Esophagus muscularis mucosa (tissue), 4 donors: ENCODE measurements around the gene LRRC56. TPM values are rescaled to one million over a fixed set of nuclear protein-coding genes. Genes with fewer than 3 reads are reported as not detected.

Source experiments
- DNase-seq: peaks from one replicate; pipeline ENCODE4 v3.0.0-alpha.2; 2017; ENCODE audit errors: extremely low spot score
- H3K27ac ChIP-seq, 4 donors: fragments of 200-600 bp; sonication (generic); replicated peaks in 1 of 4; 1 replicate in 3 of 4; 2 replicates in 1 of 4; pipeline ENCODE4 v1.5.1; 2016 to 2019; ENCODE audit warnings: mild to moderate bottlenecking in 1 of 4
- H3K27me3 ChIP-seq, 4 donors: fragments of 200-600 bp; sonication (generic); one replicate each; pipeline versions ENCODE4 v1.5.1 to v1.6.0; 2016 to 2019
- H3K36me3 ChIP-seq, 4 donors: fragments of 200-600 bp; sonication (generic); one replicate each; pipeline ENCODE4 v1.5.1; 2016 to 2019
- H3K4me1 ChIP-seq, 4 donors: fragments of 200-600 bp; sonication (generic); one replicate each; pipeline ENCODE4 v1.5.1; 2016 to 2019
- H3K4me3 ChIP-seq, 4 donors: fragments of 200-600 bp; sonication (generic); 1 replicate in 2 of 4; 2 replicates in 2 of 4; pipeline ENCODE4 v1.5.1; 2016 to 2019; ENCODE audit warnings: mild to moderate bottlenecking in 4 of 4, moderate library complexity in 1 of 4
- H3K9me3 ChIP-seq, 4 donors: fragments of 200-600 bp; sonication (generic); 1 replicate in 3 of 4; 2 replicates in 1 of 4; pipeline ENCODE4 v1.5.1; 2016 to 2019
- EP300 ChIP-seq: sonication (generic); formaldehyde crosslinking; IDR thresholded peaks from one replicate; pipeline ENCODE4 v1.6.1; 2017; ENCODE audit warnings: antibody characterized with exemption
- POLR2A ChIP-seq: fragments of 450-650 bp; IDR thresholded peaks from one replicate; pipeline ENCODE4 v1.6.1; 2017; ENCODE audit warnings: antibody characterized with exemption, moderate library complexity, mild to moderate bottlenecking, low read depth
- POLR2AphosphoS5 ChIP-seq, 2 donors: sonication (generic); formaldehyde crosslinking; IDR thresholded peaks; one replicate each; pipeline ENCODE4 v1.6.1; 2017; ENCODE audit warnings: antibody characterized with exemption in 2 of 2
- WGBS: methylation state at CpG from one replicate; pipeline ENCODE4 v1.1.5; 2018; 5-methylcytosine and 5-hydroxymethylcytosine counted together
- intact Hi-C: fragments of 100-400 bp; cut with DNase I; formaldehyde crosslinking; loops from one replicate; pipeline ENCODE4 v1.15.1; 2023
- total RNA-seq, 4 donors: library from RNA; depleted of rRNA; stranded (reverse); fragments of >200 nt; gene quantifications; one replicate each; pipeline versions ENCODE4 v1.1.0 to v1.2.1, GENCODE V29; 2016
- TF ChIP-seq, protein P1 (sequence below), 3 experiments: fragments of 200-600 bp in 2 of 3; fragments of 450-650 bp in 1 of 3; sonication (generic) in 2 of 3; IDR thresholded peaks; one replicate each; pipeline ENCODE4 v1.5.1; 2017 to 2019; ENCODE audit warnings: antibody characterized with exemption in 3 of 3, mild to moderate bottlenecking in 2 of 3, moderate library complexity in 1 of 3

The LRRC56 gene
- total RNA-seq, 4 donors from 2014 or later = 0.19 to 0.33 TPM; not detected in 2

DNA sequence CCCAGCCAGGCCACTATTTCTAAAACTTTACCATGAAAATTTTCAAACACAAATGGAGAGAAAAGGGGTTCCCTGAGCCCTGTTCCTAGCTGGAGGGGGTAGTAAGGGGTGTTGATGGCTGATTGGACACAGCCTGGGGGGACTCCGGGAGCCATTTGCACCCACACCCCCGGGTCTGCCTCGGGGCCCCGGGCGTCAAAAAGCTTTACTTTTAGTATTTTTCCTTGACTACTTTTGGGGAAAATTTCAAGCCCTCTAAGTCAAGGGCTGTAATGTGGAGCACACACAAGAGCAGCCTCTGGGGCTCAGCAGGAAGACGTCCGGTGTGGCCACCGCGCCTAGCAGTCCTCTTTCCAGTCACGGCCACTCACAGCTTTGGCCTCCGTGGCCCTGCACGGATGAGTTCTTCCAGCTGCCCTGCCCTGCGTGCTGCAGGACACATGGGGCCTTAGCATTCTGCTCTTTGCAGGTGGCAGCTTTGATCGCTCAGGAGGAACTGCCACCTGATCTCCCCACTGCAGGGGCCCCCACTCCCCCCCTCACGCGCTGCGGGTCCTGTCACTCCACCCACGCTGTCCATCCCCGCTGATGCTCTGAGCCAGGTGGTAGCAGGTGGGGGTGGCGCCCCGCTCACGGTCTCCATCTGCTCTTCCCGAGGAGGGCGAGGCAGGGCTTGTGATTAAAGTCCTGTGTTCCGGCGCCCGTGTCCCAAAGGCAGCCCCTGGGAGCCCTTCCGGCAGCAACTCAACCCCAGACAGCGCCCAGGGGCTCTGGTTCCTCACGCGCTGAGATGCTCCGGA lies 44.7 kb upstream of the LRRC56 start:
- 82% methylated on average over 31 of the region's 32 CpGs for whole genome bisulfite sequencing
- Histone ChIP-seq H3K27ac (no peak overlapping the region), H3K36me3 (peaks cover 37 to 91% (median 88%) of the 10 kb centered on the region in 4 donors)

DNA sequence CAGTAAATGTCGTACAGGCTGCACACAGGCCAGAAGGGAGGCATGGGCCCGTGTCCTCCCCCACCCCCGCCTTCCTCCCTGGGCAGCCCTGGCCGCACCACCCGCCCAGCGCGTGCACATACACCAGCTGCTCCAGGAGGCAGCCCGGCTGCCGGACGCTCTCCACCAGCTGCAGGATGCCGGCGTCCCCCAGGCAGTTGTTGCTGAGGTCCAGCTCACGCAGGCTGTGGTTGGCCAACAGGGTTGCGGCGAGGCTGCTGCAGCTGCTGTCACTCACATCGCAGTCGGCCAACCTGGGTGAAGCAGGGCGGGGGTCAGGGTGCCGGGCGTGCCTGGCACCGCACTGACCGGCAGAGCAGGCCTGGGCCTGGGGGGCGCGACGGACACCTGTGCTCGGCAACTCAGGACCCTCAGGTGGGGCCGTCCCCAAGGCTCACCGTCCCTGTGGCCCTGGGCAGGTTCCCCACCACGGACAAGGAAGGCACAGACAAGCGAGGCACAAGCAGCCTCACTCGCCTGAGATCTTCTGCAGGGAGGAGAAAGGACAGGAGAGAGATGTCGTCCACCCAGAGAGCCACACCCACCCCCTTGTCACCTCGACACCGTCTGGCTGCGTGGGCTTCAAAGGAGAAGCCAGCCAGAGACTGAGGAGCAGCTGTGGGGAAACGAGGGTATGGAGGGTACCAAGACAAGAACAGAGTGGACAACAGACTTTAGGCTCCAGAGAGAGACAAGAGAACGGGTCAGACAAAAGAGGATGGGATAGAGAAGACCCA lies 42.4 kb upstream of the LRRC56 start:
- intact Hi-C loops = no loop called here
- no peak for TF ChIP-seq EP300
- TF ChIP-seq POLR2A = no peak
- TF ChIP-seq, protein P1, sequence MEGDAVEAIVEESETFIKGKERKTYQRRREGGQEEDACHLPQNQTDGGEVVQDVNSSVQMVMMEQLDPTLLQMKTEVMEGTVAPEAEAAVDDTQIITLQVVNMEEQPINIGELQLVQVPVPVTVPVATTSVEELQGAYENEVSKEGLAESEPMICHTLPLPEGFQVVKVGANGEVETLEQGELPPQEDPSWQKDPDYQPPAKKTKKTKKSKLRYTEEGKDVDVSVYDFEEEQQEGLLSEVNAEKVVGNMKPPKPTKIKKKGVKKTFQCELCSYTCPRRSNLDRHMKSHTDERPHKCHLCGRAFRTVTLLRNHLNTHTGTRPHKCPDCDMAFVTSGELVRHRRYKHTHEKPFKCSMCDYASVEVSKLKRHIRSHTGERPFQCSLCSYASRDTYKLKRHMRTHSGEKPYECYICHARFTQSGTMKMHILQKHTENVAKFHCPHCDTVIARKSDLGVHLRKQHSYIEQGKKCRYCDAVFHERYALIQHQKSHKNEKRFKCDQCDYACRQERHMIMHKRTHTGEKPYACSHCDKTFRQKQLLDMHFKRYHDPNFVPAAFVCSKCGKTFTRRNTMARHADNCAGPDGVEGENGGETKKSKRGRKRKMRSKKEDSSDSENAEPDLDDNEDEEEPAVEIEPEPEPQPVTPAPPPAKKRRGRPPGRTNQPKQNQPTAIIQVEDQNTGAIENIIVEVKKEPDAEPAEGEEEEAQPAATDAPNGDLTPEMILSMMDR (IDR thresholded peaks at IDR 0.05) = no peak
- no peak for TF ChIP-seq POLR2AphosphoS5 (IDR thresholded peaks at IDR 0.05)
- Histone ChIP-seq H3K27ac (no peak overlapping the region), H3K9me3 (no peaks in the 10 kb centered on the region), H3K4me1 (peaks cover 0 to 8% (median 0%) of the 10 kb centered on the region in 4 donors), H3K4me3 (no peak overlapping the region), H3K27me3 (no peaks in the 10 kb centered on the region), H3K36me3 (peaks cover 56 to 92% (median 88%) of the 10 kb centered on the region in 4 donors)
- 82% methylated on average over 20 of the region's 37 CpGs for WGBS
- no peak for DNase-seq

More for the DNA sequence above, 44.7 kb upstream of the LRRC56 start:
- intact Hi-C loops = no loop called here
- Histone ChIP-seq H3K4me1 (no peaks in the 10 kb centered on the region), H3K9me3 (no peaks in the 10 kb centered on the region), H3K4me3 (no peak overlapping the region), H3K27me3 (no peaks in the 10 kb centered on the region)
- TF ChIP-seq POLR2A (no peak), POLR2AphosphoS5 (IDR thresholded peaks at IDR 0.05) (no peak), EP300 (no peak)
- TF ChIP-seq, protein P1 (IDR thresholded peaks at IDR 0.05) = no peak
- no peak for DNase-seq

DNA sequence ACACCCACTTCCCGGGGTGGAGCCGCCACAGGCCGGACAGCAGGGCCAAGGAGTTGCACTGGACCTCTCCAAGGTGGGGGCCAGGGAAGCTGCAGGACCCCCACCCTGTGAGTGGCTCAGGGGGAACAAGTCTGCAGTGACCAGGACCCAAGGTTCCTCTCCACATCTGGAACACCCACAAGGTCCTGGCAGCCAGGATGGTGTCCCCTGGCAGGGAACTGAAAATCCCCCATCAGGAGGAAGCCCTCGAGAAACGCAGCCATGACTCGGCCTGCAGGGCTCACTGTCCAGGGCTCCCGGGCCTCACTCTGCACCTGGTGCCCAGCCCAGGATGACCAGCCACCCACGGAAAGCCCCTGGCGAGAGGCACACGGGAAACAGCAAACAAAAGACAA lies 41.8 kb upstream of the LRRC56 start:
- 58% methylated on average over 10 of the region's 10 CpGs for WGBS

DNA sequence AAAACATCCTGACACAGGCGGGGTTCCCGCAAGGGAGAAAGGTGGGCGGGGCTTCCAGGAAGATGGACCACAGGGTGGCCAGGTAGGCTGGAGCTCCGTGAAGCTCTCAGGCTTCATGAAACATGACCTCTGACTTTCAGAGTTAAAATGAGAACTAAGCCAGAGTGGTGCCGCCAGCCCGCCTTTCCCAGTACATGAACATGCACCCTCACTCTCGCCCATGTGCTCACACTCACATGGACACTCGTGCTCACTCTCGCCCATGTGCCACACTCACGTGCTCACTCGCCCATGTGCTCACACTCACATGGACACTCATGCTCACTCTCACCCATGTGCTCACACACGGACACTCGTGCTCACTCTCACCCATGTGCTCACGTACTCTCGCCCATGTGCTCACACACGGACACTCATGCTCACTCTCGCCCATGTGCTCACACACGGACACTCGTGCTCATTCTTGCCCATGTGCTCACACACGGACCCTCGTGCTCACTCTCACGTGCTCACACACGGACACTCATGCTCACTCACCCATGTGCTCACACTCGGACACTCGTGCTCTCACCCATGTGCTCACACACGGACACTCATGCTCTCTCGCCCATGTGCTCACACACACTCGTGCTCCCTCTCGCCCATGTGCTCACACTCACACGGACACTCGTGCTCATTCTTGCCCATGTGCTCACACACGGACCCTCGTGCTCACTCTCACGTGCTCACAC lies 40.3 kb upstream of the LRRC56 start:
- peaks cover 71 to 97% (median 93%) of the 10 kb centered on the region in 4 donors for H3K36me3 ChIP-seq

More for the DNA sequence above, 41.8 kb upstream of the LRRC56 start:
- Histone ChIP-seq H3K4me3 (no peak overlapping the region), H3K9me3 (no peaks in the 10 kb centered on the region), H3K27ac (no peak overlapping the region), H3K27me3 (no peaks in the 10 kb centered on the region), H3K4me1 (peaks cover 0 to 11% (median 0%) of the 10 kb centered on the region in 4 donors), H3K36me3 (peaks cover 61 to 92% (median 88%) of the 10 kb centered on the region in 4 donors)
- DNase-seq = no peak
- no peak for TF ChIP-seq POLR2AphosphoS5 (IDR thresholded peaks at IDR 0.05)
- no peak for TF ChIP-seq EP300
- TF ChIP-seq, protein P1 (IDR thresholded peaks at IDR 0.05) = no peak
- TF ChIP-seq POLR2A = no peak
- intact Hi-C loops = no loop called here

More for the DNA sequence above, 40.3 kb upstream of the LRRC56 start:
- H3K4me1 ChIP-seq = peaks cover 3 to 18% (median 5%) of the 10 kb centered on the region in 4 donors
- H3K4me3 ChIP-seq = no peak overlapping the region
- no peaks in the 10 kb centered on the region for H3K9me3 ChIP-seq
- DNase-seq = no peak
- TF ChIP-seq, protein P1 (IDR thresholded peaks at IDR 0.05) = no peak
- no peak for TF ChIP-seq POLR2AphosphoS5 (IDR thresholded peaks at IDR 0.05)
- TF ChIP-seq EP300 = no peak
- TF ChIP-seq POLR2A = no peak
- no peaks in the 10 kb centered on the region for H3K27me3 ChIP-seq
- H3K27ac ChIP-seq = no peak overlapping the region
- WGBS = 92% methylated on average over 34 of the region's 34 CpGs
- intact Hi-C loops = no loop called here
